ENCODE data around the gene VMA21. TPM values are rescaled to one million over a fixed set of nuclear protein-coding genes. Genes with fewer than 3 reads are reported as not detected.

The VMA21 gene
- total RNA-seq (2021; ENCODE audit: unreplicated experiment) (117 TPM), Bru-seq, nascent RNA (percentile 97 among the genes with signal in this experiment), BruChase-seq, experiment 1, labeled RNA remaining after a 2-hour chase (percentile 99 among the genes with signal in this experiment), BruChase-seq, experiment 2, labeled RNA remaining after a 6-hour chase (percentile 99 among the genes with signal in this experiment)
- polyA plus RNA-seq (2012; ENCODE audit: insufficient read length): 26.9 TPM
- long read RNA-seq, full-length matches to known transcripts: 105 of 184 reads
- long read RNA-seq, partial matches to known transcripts: 77 of 184 reads
- long read RNA-seq, other reads (novel, unspliced or antisense): 2 of 184 reads

- Histone ChIP-seq H3K4me1 (ENCODE audit: control insufficient read depth, insufficient read depth, low read length) (peaks cover 39% of the 10 kb centered on the region), H3K9me3 (ENCODE audit: control insufficient read depth, insufficient read depth, low read depth, low read length) (no peaks in the 10 kb centered on the region), H3K27me3 (ENCODE audit: control insufficient read depth, insufficient read depth, low read length) (no peaks in the 10 kb centered on the region), H3K27ac (ENCODE audit: low read length) (peak within 1 kb of the TSS; percentile 99), H3K4me3 (ENCODE audit: low read depth in 2 of 2, low read length in 2 of 2) (peak within 1 kb of the TSS; percentile 93 to 100), H3K36me3 (ENCODE audit: control insufficient read depth, insufficient read depth, low read length) (no peaks in the 10 kb centered on the region)
- no TSS peak for BruUV-seq (replicated peaks)
- ATAC-seq (peak; percentile 98), DNase-seq (ENCODE audit: low read depth, low spot score) (no peak)
- ChIA-PET CTCF (interaction anchor here (0.6 to 0.7 kb wide), 2 partner anchors 8 to 13 kb away, joined by 5 to 6 read pairs; no protein-coding TSS in a partner anchor), POLR2A (interaction anchor here (0.6 to 0.7 kb wide), 6 partner anchors 37 to 1474 kb away, joined by 4 to 15 read pairs (median 5); no protein-coding TSS in a partner anchor)
- intact Hi-C loops (cut with micrococcal nuclease; ENCODE audit: unreplicated experiment): no loop called here
- no peak for TF ChIP-seq CTCF (IDR thresholded peaks at IDR 0.05)
- peak; percentile 57; the same call in 1 of the 2 replicates for TF ChIP-seq SIN3A (IDR thresholded peaks at IDR 0.05; ENCODE audit: borderline replicate concordance, insufficient read depth, low read depth, low read length)
- peak; percentile 12; the same call in 1 of the 2 replicates for TF ChIP-seq TCF7L2 (IDR thresholded peaks at IDR 0.05; ENCODE audit: low read depth, low read length)
- TF ChIP-seq POLR2AphosphoS5 (IDR thresholded peaks at IDR 0.05; ENCODE audit: low read depth, low read length): peak; percentile 70
- in situ Hi-C loops (cut with HindIII; ENCODE audit: low pct_unique_long_range_greater_than_20kb, low sequenced_read_pairs): no loop called here
Observed at GRCh38 chrX:151396825-151397740, at the start of gene VMA21. TSS of gene VMA21 (plus strand) at chrX:151397206. CDS start at chrX:151397309, 103 bp downstream.

GRCh38 chrX:151359341-151359740 is 37.7 kb upstream of the VMA21 start:
- Histone ChIP-seq H3K9me3 (ENCODE audit: control insufficient read depth, insufficient read depth, low read depth, low read length) (no peaks in the 10 kb centered on the region), H3K36me3 (ENCODE audit: control insufficient read depth, insufficient read depth, low read length) (no peaks in the 10 kb centered on the region), H3K27me3 (ENCODE audit: control insufficient read depth, insufficient read depth, low read length) (peaks cover 9% of the 10 kb centered on the region), H3K4me1 (ENCODE audit: control insufficient read depth, insufficient read depth, low read length) (peaks cover 3% of the 10 kb centered on the region; the same call in 1 of the 2 replicates), H3K4me3 (ENCODE audit: low read depth in 2 of 2, low read length in 2 of 2) (no peak overlapping the region), H3K27ac (ENCODE audit: low read length) (no peak overlapping the region)
- intact Hi-C loops (cut with micrococcal nuclease; ENCODE audit: unreplicated experiment) (no loop called here), in situ Hi-C loops (cut with HindIII; ENCODE audit: low pct_unique_long_range_greater_than_20kb, low sequenced_read_pairs) (no loop called here)
- ChIA-PET CTCF (no interaction called here), POLR2A (no interaction called here)
- BruUV-seq (replicated peaks): no TSS peak
- TF ChIP-seq REST (IDR thresholded peaks at IDR 0.05; ENCODE audit: insufficient read depth in 1 of 2, low read depth in 2 of 2, low read length in 1 of 2) (no peak), CTCF (IDR thresholded peaks at IDR 0.05) (no peak), TCF7L2 (IDR thresholded peaks at IDR 0.05; ENCODE audit: low read depth, low read length) (no peak), SIN3A (IDR thresholded peaks at IDR 0.05; ENCODE audit: borderline replicate concordance, insufficient read depth, low read depth, low read length) (no peak), POLR2AphosphoS5 (IDR thresholded peaks at IDR 0.05; ENCODE audit: low read depth, low read length) (no peak)
- DNase-seq (ENCODE audit: low read depth, low spot score) (no peak), ATAC-seq (no peak)

Measured in Panc1 (cell line).